ENCODE results near the gene FAM83C. TPM values are rescaled to one million over a fixed set of nuclear protein-coding genes. Genes with fewer than 3 reads are reported as not detected.

FAM83C gene
- total RNA-seq, 1 experiment from 2014 or later: not detected

GRCh38 chr20:35307666-35308653 is 15.7 kb upstream of the FAM83C start:
- Mint-ChIP-seq H3K36me3 (peaks cover 14% of the 10 kb centered on the region), H3K27me3 (ENCODE audit: low read depth) (no peaks in the 10 kb centered on the region; the same call in 1 of the 2 replicates), H3K4me1 (peaks cover 33% of the 10 kb centered on the region), H3K4me3 (no peak overlapping the region), H3K9me3 (no peaks in the 10 kb centered on the region), H3K27ac (peak overlapping the region; percentile 92)
- DNase-seq (ENCODE audit: low spot score) (no peak), ATAC-seq (no peak)
- TF ChIP-seq, protein P1, sequence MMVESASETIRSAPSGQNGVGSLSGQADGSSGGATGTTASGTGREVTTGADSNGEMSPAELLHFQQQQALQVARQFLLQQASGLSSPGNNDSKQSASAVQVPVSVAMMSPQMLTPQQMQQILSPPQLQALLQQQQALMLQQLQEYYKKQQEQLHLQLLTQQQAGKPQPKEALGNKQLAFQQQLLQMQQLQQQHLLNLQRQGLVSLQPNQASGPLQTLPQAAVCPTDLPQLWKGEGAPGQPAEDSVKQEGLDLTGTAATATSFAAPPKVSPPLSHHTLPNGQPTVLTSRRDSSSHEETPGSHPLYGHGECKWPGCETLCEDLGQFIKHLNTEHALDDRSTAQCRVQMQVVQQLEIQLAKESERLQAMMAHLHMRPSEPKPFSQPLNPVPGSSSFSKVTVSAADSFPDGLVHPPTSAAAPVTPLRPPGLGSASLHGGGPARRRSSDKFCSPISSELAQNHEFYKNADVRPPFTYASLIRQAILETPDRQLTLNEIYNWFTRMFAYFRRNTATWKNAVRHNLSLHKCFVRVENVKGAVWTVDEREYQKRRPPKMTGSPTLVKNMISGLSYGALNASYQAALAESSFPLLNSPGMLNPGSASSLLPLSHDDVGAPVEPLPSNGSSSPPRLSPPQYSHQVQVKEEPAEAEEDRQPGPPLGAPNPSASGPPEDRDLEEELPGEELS (CRISPR knock-in tag; IDR thresholded peaks at IDR 0.05): no peak
- no peak for TF ChIP-seq SMAD4 (CRISPR knock-in tag; IDR thresholded peaks at IDR 0.05)
- TF ChIP-seq, protein P2, sequence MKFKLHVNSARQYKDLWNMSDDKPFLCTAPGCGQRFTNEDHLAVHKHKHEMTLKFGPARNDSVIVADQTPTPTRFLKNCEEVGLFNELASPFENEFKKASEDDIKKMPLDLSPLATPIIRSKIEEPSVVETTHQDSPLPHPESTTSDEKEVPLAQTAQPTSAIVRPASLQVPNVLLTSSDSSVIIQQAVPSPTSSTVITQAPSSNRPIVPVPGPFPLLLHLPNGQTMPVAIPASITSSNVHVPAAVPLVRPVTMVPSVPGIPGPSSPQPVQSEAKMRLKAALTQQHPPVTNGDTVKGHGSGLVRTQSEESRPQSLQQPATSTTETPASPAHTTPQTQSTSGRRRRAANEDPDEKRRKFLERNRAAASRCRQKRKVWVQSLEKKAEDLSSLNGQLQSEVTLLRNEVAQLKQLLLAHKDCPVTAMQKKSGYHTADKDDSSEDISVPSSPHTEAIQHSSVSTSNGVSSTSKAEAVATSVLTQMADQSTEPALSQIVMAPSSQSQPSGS (CRISPR knock-in tag; IDR thresholded peaks at IDR 0.05; ENCODE audit: borderline replicate concordance, low read depth): no peak
- no peak for TF ChIP-seq MLX (CRISPR knock-in tag; IDR thresholded peaks at IDR 0.05)
- no peak for TF ChIP-seq CTCF (IDR thresholded peaks at IDR 0.05)
- TF ChIP-seq NFE2L1 (CRISPR knock-in tag; IDR thresholded peaks at IDR 0.05): no peak
- TF ChIP-seq ELF4 (CRISPR knock-in tag; IDR thresholded peaks at IDR 0.05; ENCODE audit: low read depth): no peak
- no peak for TF ChIP-seq HMGA2 (CRISPR knock-in tag; IDR thresholded peaks at IDR 0.05)
- no peak for TF ChIP-seq FOXJ3 (CRISPR knock-in tag; IDR thresholded peaks at IDR 0.05; ENCODE audit: borderline replicate concordance)
- TF ChIP-seq, protein P3, sequence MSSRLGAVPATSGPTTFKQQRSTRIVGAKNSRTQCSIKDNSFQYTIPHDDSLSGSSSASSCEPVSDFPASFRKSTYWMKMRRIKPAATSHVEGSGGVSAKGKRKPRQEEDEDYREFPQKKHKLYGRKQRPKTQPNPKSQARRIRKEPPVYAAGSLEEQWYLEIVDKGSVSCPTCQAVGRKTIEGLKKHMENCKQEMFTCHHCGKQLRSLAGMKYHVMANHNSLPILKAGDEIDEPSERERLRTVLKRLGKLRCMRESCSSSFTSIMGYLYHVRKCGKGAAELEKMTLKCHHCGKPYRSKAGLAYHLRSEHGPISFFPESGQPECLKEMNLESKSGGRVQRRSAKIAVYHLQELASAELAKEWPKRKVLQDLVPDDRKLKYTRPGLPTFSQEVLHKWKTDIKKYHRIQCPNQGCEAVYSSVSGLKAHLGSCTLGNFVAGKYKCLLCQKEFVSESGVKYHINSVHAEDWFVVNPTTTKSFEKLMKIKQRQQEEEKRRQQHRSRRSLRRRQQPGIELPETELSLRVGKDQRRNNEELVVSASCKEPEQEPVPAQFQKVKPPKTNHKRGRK (CRISPR knock-in tag; IDR thresholded peaks at IDR 0.05; ENCODE audit: borderline replicate concordance): no peak
- TF ChIP-seq, protein P4, sequence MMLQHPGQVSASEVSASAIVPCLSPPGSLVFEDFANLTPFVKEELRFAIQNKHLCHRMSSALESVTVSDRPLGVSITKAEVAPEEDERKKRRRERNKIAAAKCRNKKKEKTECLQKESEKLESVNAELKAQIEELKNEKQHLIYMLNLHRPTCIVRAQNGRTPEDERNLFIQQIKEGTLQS (CRISPR knock-in tag; conservative IDR thresholded peaks at IDR 0.05): no peak
- TF ChIP-seq ZNF232 (CRISPR knock-in tag; IDR thresholded peaks at IDR 0.05): no peak
- no peak for TF ChIP-seq PRRX2 (CRISPR knock-in tag; IDR thresholded peaks at IDR 0.05)
- no peak for TF ChIP-seq ZNF121 (CRISPR knock-in tag; IDR thresholded peaks at IDR 0.05)
- TF ChIP-seq MXD4 (CRISPR knock-in tag; IDR thresholded peaks at IDR 0.05; ENCODE audit: borderline replicate concordance): no peak
- ChIA-PET CTCF (interaction anchor here (0.6 to 8.0 kb wide), 23 partner anchors 9 to 465 kb away, joined by 3 to 102 read pairs (median 5); partner anchors contain the start of genes EDEM2, EIF6 and MMP24OS), POLR2A (no interaction called here)
